GM23338 (cell line): Measurements from ENCODE around the gene DHX34.

Source experiments
- CREB1 ChIP-seq: fragments of 250-450 bp; sonication (Bioruptor Pico); IDR thresholded peaks from 2 replicates; pipeline ENCODE4 v1.5.0; 2020; ENCODE audit warnings: low read depth, mild to moderate bottlenecking, moderate library complexity
- EZH2 ChIP-seq: fragments of 200-600 bp; sonication (generic); IDR thresholded peaks from one replicate; pipeline ENCODE4 v1.8.0; 2017; ENCODE audit warnings: antibody characterized with exemption, mild to moderate bottlenecking, low read depth; ENCODE audit not compliant: unreplicated experiment
- EZH2phosphoT487 ChIP-seq: fragments of 200-600 bp; sonication (generic); IDR thresholded peaks from one replicate; pipeline ENCODE4 v1.8.1; 2018; ENCODE audit warnings: antibody characterized with exemption; ENCODE audit not compliant: unreplicated experiment
- JUNB ChIP-seq: IDR thresholded peaks from one replicate; pipeline ENCODE4 v1.6.1; 2016; ENCODE audit warnings: antibody characterized with exemption; ENCODE audit not compliant: unreplicated experiment
- POLR2AphosphoS5 ChIP-seq: IDR thresholded peaks from 2 replicates; pipeline ENCODE4 v1.6.1; 2016; ENCODE audit warnings: antibody characterized with exemption, low read depth
- TF ChIP-seq, protein P1 (sequence below): IDR thresholded peaks from one replicate; pipeline ENCODE4 v1.6.1; 2018; ENCODE audit warnings: antibody characterized with exemption; ENCODE audit not compliant: unreplicated experiment
- TF ChIP-seq, protein P2 (sequence below), 2 experiments: fragments of 200-600 bp in 1 of 2; sonication (generic) in 1 of 2; conservative IDR thresholded peaks; 2 replicates each; pipeline versions ENCODE4 v1.5.1 to v1.6.1; 2016 to 2017; ENCODE audit warnings: antibody characterized with exemption in 2 of 2, low read depth in 2 of 2, mild to moderate bottlenecking in 2 of 2, moderate library complexity in 1 of 2
- TF ChIP-seq, protein P3 (sequence below): IDR thresholded peaks from 2 replicates; pipeline ENCODE4 v1.6.1; 2016; ENCODE audit warnings: antibody characterized with exemption

GRCh38 chr19:47408156-47408938, 59.2 kb downstream of the DHX34 start:
- TF ChIP-seq, protein P1, sequence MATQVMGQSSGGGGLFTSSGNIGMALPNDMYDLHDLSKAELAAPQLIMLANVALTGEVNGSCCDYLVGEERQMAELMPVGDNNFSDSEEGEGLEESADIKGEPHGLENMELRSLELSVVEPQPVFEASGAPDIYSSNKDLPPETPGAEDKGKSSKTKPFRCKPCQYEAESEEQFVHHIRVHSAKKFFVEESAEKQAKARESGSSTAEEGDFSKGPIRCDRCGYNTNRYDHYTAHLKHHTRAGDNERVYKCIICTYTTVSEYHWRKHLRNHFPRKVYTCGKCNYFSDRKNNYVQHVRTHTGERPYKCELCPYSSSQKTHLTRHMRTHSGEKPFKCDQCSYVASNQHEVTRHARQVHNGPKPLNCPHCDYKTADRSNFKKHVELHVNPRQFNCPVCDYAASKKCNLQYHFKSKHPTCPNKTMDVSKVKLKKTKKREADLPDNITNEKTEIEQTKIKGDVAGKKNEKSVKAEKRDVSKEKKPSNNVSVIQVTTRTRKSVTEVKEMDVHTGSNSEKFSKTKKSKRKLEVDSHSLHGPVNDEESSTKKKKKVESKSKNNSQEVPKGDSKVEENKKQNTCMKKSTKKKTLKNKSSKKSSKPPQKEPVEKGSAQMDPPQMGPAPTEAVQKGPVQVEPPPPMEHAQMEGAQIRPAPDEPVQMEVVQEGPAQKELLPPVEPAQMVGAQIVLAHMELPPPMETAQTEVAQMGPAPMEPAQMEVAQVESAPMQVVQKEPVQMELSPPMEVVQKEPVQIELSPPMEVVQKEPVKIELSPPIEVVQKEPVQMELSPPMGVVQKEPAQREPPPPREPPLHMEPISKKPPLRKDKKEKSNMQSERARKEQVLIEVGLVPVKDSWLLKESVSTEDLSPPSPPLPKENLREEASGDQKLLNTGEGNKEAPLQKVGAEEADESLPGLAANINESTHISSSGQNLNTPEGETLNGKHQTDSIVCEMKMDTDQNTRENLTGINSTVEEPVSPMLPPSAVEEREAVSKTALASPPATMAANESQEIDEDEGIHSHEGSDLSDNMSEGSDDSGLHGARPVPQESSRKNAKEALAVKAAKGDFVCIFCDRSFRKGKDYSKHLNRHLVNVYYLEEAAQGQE, result no peak
- TF ChIP-seq POLR2AphosphoS5, result no peak
- TF ChIP-seq, protein P2, sequence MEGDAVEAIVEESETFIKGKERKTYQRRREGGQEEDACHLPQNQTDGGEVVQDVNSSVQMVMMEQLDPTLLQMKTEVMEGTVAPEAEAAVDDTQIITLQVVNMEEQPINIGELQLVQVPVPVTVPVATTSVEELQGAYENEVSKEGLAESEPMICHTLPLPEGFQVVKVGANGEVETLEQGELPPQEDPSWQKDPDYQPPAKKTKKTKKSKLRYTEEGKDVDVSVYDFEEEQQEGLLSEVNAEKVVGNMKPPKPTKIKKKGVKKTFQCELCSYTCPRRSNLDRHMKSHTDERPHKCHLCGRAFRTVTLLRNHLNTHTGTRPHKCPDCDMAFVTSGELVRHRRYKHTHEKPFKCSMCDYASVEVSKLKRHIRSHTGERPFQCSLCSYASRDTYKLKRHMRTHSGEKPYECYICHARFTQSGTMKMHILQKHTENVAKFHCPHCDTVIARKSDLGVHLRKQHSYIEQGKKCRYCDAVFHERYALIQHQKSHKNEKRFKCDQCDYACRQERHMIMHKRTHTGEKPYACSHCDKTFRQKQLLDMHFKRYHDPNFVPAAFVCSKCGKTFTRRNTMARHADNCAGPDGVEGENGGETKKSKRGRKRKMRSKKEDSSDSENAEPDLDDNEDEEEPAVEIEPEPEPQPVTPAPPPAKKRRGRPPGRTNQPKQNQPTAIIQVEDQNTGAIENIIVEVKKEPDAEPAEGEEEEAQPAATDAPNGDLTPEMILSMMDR (conservative IDR thresholded peaks at IDR 0.05; ENCODE audit: low read depth in 2 of 2), result no peak
- TF ChIP-seq CREB1, result no peak
- TF ChIP-seq EZH2, result no peak
- no peak for TF ChIP-seq JUNB
- TF ChIP-seq, protein P3, sequence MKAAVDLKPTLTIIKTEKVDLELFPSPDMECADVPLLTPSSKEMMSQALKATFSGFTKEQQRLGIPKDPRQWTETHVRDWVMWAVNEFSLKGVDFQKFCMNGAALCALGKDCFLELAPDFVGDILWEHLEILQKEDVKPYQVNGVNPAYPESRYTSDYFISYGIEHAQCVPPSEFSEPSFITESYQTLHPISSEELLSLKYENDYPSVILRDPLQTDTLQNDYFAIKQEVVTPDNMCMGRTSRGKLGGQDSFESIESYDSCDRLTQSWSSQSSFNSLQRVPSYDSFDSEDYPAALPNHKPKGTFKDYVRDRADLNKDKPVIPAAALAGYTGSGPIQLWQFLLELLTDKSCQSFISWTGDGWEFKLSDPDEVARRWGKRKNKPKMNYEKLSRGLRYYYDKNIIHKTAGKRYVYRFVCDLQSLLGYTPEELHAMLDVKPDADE, result no peak
- TF ChIP-seq EZH2phosphoT487, result no peak
